HepG2 (cell line): Measurements from ENCODE around the gene UCP1. TPM values are rescaled to one million over a fixed set of nuclear protein-coding genes. Genes with fewer than 3 reads are reported as not detected.

Experiments used
- ATF7 ChIP-seq, 2 experiments: fragments of 450-650 bp in 1 of 2; sonication (generic) in 1 of 2; formaldehyde crosslinking in 1 of 2; IDR thresholded peaks; 2 replicates each; pipeline versions ENCODE4 v1.4.0 to v1.6.1; 2016 to 2020; ENCODE audit warnings: antibody characterized with exemption in 1 of 2, mild to moderate bottlenecking in 1 of 2, missing genetic modification reagents in 1 of 2
- GABPA ChIP-seq, 2 experiments: IDR thresholded peaks; 2 replicates each; pipeline ENCODE4 v1.6.1; 2011 to 2016; ENCODE audit warnings: low read depth in 2 of 2, low read length in 1 of 2, missing biosample characterization in 1 of 2, missing genetic modification characterization in 1 of 2
- GTF3A ChIP-seq: sonication (generic); formaldehyde crosslinking; conservative IDR thresholded peaks from 2 replicates; pipeline ENCODE4 v1.4.0; 2020; ENCODE audit warnings: mild to moderate bottlenecking, missing genetic modification reagents
- PAX8 ChIP-seq: sonication (generic); formaldehyde crosslinking; IDR thresholded peaks from 2 replicates; pipeline ENCODE4 v1.8.0; 2022; ENCODE audit warnings: mild to moderate bottlenecking, missing genetic modification reagents, borderline replicate concordance
- RELA ChIP-seq: sonication (generic); formaldehyde crosslinking; IDR thresholded peaks from 2 replicates; pipeline ENCODE4 v1.4.0; 2020; ENCODE audit warnings: missing genetic modification reagents
- SCMH1 ChIP-seq: sonication (generic); formaldehyde crosslinking; IDR thresholded peaks from 2 replicates; pipeline ENCODE4 v1.9.0; 2021; ENCODE audit warnings: missing genetic modification reagents, mild to moderate bottlenecking, borderline replicate concordance
- SMC3 ChIP-seq: IDR thresholded peaks from 2 replicates; pipeline ENCODE4 v1.6.1; 2011; ENCODE audit warnings: low read length, improper control_type of control experiment
- TCF7L2 ChIP-seq: IDR thresholded peaks from 2 replicates; pipeline ENCODE4 v1.6.1; 2011; ENCODE audit warnings: mild to moderate bottlenecking, low read depth, low read length, moderate library complexity
- ZNF17 ChIP-seq: sonication (generic); formaldehyde crosslinking; IDR thresholded peaks from 2 replicates; pipeline ENCODE4 v1.5.0; 2020; ENCODE audit warnings: mild to moderate bottlenecking, missing genetic modification reagents
- ZNF230 ChIP-seq: sonication (generic); formaldehyde crosslinking; IDR thresholded peaks from 2 replicates; pipeline ENCODE4 v1.4.0; 2020; ENCODE audit warnings: mild to moderate bottlenecking, missing genetic modification reagents
- ZNF234 ChIP-seq: sonication (generic); formaldehyde crosslinking; conservative IDR thresholded peaks from 2 replicates; pipeline ENCODE4 v1.5.1; 2020; ENCODE audit warnings: mild to moderate bottlenecking, missing genetic modification reagents
- ZNF335 ChIP-seq: sonication (generic); formaldehyde crosslinking; IDR thresholded peaks from 2 replicates; pipeline ENCODE4 v1.4.0; 2020; ENCODE audit warnings: missing genetic modification reagents
- ZNF451 ChIP-seq: sonication (generic); formaldehyde crosslinking; IDR thresholded peaks from 2 replicates; pipeline ENCODE4 v1.5.0; 2020; ENCODE audit warnings: mild to moderate bottlenecking, missing genetic modification reagents
- ZNF616 ChIP-seq: sonication (generic); formaldehyde crosslinking; IDR thresholded peaks from 2 replicates; pipeline ENCODE4 v1.5.0; 2020; ENCODE audit warnings: low read depth, mild to moderate bottlenecking, missing genetic modification reagents
- ZSCAN29 ChIP-seq: sonication (generic); formaldehyde crosslinking; conservative IDR thresholded peaks from 2 replicates; pipeline ENCODE4 v1.4.0; 2020; ENCODE audit warnings: mild to moderate bottlenecking, missing genetic modification reagents
- polyA plus RNA-seq, 8 experiments: library from polyadenylated mRNA; depleted of rRNA in 3 of 8; stranded (reverse) in 7 of 8; unstranded in 1 of 8; fragments of >200 nt; fragmentation: Illumina TruSeq in 4 of 8; extraction: Trizol in 4 of 8; gene quantifications; 2 replicates each; pipeline versions ENCODE4 v1.2.1 to v1.2.3, GENCODE V29; 2011 to 2016; ENCODE audit warnings: low read depth in 4 of 8, missing spikeins in 1 of 8, mixed read lengths in 1 of 8; ENCODE audit not compliant: insufficient read depth in 1 of 8
- total RNA-seq, 5 experiments: library from RNA; depleted of rRNA; stranded (reverse); fragments of >200 nt; fragmentation: Illumina TruSeq; extraction: Trizol; gene quantifications; 2 replicates each; pipeline ENCODE4 v1.2.3, GENCODE V29; 2016; ENCODE audit warnings: low read depth in 1 of 5
- TF ChIP-seq, protein P1 (sequence below): IDR thresholded peaks from 2 replicates; pipeline ENCODE4 v1.6.1; 2016; ENCODE audit warnings: mild to moderate bottlenecking, missing biosample characterization, missing genetic modification reagents
- TF ChIP-seq, protein P2 (sequence below): sonication (generic); formaldehyde crosslinking; IDR thresholded peaks from 2 replicates; pipeline ENCODE4 v1.5.0; 2020; ENCODE audit warnings: mild to moderate bottlenecking, missing genetic modification reagents
- TF ChIP-seq, protein P3 (sequence below): sonication (generic); formaldehyde crosslinking; IDR thresholded peaks from 2 replicates; pipeline ENCODE4 v1.8.0; 2022; ENCODE audit warnings: mild to moderate bottlenecking, missing genetic modification reagents; ENCODE audit not compliant: insufficient replicate concordance
- TF ChIP-seq, protein P4 (sequence below): sonication (generic); formaldehyde crosslinking; IDR thresholded peaks from 2 replicates; pipeline ENCODE4 v1.4.0; 2020; ENCODE audit warnings: missing genetic modification reagents
- TF ChIP-seq, protein P5 (sequence below): sonication (generic); formaldehyde crosslinking; conservative IDR thresholded peaks from 2 replicates; pipeline ENCODE4 v1.4.0; 2020; ENCODE audit warnings: missing genetic modification reagents

UCP1 gene
- total and polyA plus RNA-seq, 2 of the 13 experiments (the other 11 are each of a cell fraction or from before 2014, with no cell fraction given): 0.11 TPM

DNA sequence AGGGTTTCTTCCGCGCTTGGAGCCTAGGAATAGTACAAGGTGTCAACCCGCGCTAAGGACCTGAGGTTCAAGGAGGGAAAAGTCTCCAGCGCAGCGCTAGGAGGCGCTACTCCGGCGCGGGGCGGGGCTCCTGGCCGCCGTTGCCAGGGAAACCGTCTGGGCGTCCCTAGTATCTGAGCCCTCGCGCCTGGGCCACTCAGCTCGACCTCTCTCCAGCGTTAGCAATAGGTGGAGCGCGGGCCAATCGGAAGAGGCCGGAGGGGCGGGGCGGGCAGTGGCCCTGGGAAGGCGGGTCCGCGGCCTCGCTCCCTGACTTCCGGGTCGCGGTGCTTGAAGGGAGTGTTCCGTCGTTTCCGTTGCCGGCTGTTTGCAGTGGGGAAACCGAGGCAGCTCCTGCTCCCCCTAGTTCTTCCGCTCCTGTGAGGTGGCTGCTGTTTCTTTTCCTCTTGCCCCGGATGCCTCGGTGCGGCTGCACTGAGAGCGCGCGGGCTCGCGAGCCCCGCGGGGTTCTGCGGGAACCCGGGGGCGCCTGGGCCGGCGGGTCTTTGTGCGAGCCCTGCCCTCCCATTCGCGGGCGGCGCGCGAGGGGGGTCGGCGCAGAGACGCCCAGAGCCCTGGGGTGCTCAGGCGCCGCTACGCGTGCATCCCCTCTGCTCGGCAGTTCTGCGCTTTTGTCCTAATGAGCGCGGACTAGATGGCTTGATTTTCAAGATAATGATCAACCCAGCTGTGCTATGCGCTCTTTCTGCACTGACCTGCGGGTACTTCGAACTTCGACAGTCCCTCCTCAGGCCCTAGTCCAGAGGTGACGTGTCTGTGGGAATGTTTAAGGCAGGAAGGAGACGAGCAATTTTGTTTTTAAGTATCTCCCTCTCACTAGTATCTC is 44.7 kb downstream of the UCP1 start, which contains the start of gene ELMOD2 (continued):
- peak; percentile 60; the same call in 1 of the 2 replicates for TF ChIP-seq ZSCAN29
- no peak for TF ChIP-seq ATF7 (IDR thresholded peaks at IDR 0.05)
- no peak for TF ChIP-seq ATF7 (CRISPR knock-in tag; IDR thresholded peaks at IDR 0.05)
- peak; percentile 69; the same call in 1 of the 2 replicates for TF ChIP-seq GTF3A (CRISPR knock-in tag)
- peak; percentile 87 for TF ChIP-seq GABPA (IDR thresholded peaks at IDR 0.05; ENCODE audit: low read depth, low read length)
- TF ChIP-seq GABPA (CRISPR knock-in tag; IDR thresholded peaks at IDR 0.05; ENCODE audit: low read depth): peak; percentile 92
- no peak; the same call in 1 of the 2 replicates for TF ChIP-seq PAX8 (CRISPR knock-in tag)
- TF ChIP-seq, protein P1, sequence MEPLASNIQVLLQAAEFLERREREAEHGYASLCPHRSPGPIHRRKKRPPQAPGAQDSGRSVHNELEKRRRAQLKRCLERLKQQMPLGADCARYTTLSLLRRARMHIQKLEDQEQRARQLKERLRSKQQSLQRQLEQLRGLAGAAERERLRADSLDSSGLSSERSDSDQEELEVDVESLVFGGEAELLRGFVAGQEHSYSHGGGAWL (CRISPR knock-in tag): peak; percentile 42; the same call in 1 of the 2 replicates
- TF ChIP-seq ZNF234 (CRISPR knock-in tag): no peak
- TF ChIP-seq ZNF451 (CRISPR knock-in tag): 0 out of 2 replicates have a peak, but pooled peaks have one; percentile 64
- TF ChIP-seq, protein P2, sequence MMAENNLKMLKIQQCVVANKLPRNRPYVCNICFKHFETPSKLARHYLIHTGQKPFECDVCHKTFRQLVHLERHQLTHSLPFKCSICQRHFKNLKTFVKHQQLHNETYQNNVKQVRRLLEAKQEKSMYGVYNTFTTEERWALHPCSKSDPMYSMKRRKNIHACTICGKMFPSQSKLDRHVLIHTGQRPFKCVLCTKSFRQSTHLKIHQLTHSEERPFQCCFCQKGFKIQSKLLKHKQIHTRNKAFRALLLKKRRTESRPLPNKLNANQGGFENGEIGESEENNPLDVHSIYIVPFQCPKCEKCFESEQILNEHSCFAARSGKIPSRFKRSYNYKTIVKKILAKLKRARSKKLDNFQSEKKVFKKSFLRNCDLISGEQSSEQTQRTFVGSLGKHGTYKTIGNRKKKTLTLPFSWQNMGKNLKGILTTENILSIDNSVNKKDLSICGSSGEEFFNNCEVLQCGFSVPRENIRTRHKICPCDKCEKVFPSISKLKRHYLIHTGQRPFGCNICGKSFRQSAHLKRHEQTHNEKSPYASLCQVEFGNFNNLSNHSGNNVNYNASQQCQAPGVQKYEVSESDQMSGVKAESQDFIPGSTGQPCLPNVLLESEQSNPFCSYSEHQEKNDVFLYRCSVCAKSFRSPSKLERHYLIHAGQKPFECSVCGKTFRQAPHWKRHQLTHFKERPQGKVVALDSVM: no peak
- TF ChIP-seq ZNF335: no peak
- TF ChIP-seq SCMH1 (CRISPR knock-in tag): no peak
- TF ChIP-seq RELA (CRISPR knock-in tag): no peak
- TF ChIP-seq ZNF616 (CRISPR knock-in tag): peak; percentile 79; the same call in 1 of the 2 replicates
- TF ChIP-seq ZNF230 (CRISPR knock-in tag): no peak
- TF ChIP-seq, protein P3, sequence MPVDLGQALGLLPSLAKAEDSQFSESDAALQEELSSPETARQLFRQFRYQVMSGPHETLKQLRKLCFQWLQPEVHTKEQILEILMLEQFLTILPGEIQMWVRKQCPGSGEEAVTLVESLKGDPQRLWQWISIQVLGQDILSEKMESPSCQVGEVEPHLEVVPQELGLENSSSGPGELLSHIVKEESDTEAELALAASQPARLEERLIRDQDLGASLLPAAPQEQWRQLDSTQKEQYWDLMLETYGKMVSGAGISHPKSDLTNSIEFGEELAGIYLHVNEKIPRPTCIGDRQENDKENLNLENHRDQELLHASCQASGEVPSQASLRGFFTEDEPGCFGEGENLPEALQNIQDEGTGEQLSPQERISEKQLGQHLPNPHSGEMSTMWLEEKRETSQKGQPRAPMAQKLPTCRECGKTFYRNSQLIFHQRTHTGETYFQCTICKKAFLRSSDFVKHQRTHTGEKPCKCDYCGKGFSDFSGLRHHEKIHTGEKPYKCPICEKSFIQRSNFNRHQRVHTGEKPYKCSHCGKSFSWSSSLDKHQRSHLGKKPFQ (CRISPR knock-in tag): no peak
- peak; percentile 51 for TF ChIP-seq SMC3
- no peak for TF ChIP-seq ZNF17 (CRISPR knock-in tag)
- TF ChIP-seq, protein P4, sequence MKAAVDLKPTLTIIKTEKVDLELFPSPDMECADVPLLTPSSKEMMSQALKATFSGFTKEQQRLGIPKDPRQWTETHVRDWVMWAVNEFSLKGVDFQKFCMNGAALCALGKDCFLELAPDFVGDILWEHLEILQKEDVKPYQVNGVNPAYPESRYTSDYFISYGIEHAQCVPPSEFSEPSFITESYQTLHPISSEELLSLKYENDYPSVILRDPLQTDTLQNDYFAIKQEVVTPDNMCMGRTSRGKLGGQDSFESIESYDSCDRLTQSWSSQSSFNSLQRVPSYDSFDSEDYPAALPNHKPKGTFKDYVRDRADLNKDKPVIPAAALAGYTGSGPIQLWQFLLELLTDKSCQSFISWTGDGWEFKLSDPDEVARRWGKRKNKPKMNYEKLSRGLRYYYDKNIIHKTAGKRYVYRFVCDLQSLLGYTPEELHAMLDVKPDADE (CRISPR knock-in tag): 0 out of 2 replicates have a peak, but pooled peaks have one; percentile 59
- TF ChIP-seq, protein P5, sequence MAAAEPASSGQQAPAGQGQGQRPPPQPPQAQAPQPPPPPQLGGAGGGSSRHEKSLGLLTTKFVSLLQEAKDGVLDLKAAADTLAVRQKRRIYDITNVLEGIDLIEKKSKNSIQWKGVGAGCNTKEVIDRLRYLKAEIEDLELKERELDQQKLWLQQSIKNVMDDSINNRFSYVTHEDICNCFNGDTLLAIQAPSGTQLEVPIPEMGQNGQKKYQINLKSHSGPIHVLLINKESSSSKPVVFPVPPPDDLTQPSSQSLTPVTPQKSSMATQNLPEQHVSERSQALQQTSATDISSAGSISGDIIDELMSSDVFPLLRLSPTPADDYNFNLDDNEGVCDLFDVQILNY (CRISPR knock-in tag): peak; percentile 45; the same call in 1 of the 2 replicates
- no peak for TF ChIP-seq TCF7L2
